Measurements from ENCODE around the gene AADACL4.

DNA sequence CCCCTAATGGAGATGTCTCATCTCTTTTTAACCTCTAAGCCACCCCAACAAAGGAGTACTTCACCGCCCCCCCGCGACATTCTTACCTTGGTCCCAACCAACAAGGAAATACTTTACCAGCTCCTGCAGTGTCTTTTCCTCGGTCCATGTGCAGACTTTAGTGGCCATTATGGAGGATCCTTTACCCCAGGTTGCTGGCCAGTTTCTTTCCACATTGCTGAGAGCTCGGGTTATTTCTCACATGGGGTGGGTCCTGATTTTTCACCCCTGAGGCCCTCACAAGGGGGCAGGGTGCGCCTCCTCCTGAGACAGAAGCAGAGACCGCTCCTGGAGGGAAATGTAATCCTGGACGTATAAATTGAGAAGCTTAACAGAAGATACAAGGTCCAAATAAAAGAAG, 69.0 kb downstream of the AADACL4 start:
- TF ChIP-seq, protein P1, sequence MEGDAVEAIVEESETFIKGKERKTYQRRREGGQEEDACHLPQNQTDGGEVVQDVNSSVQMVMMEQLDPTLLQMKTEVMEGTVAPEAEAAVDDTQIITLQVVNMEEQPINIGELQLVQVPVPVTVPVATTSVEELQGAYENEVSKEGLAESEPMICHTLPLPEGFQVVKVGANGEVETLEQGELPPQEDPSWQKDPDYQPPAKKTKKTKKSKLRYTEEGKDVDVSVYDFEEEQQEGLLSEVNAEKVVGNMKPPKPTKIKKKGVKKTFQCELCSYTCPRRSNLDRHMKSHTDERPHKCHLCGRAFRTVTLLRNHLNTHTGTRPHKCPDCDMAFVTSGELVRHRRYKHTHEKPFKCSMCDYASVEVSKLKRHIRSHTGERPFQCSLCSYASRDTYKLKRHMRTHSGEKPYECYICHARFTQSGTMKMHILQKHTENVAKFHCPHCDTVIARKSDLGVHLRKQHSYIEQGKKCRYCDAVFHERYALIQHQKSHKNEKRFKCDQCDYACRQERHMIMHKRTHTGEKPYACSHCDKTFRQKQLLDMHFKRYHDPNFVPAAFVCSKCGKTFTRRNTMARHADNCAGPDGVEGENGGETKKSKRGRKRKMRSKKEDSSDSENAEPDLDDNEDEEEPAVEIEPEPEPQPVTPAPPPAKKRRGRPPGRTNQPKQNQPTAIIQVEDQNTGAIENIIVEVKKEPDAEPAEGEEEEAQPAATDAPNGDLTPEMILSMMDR (IDR thresholded peaks at IDR 0.05) = no peak
- no peak for TF ChIP-seq EP300 (IDR thresholded peaks at IDR 0.05; ENCODE audit: low read depth)
- no peak for TF ChIP-seq POLR2A (IDR thresholded peaks at IDR 0.05)

All from transverse colon (tissue), 3 donors.